Activated T-cell treated with anti-CD3 and anti-CD28 coated beads, Interleukin-2, amount 50 U/mL, for 72 hours (primary cell): ENCODE measurements around the gene HLA-DOB. TPM values are rescaled to one million over a fixed set of nuclear protein-coding genes. Genes with fewer than 3 reads are reported as not detected.

ENCODE experiments used
- total RNA-seq, 2 donors: library from RNA; stranded (reverse); gene quantifications; one replicate each; pipeline ENCODE4 v1.2.3, GENCODE V29; 2022

Gene HLA-DOB
- total RNA-seq, 2 donors from 2014 or later = 8.0 to 8.1 TPM

Other genes starting within 250 kb of the HLA-DOB start
- gene HLA-DRB1, start 227.2 kb downstream of the HLA-DOB start, total RNA-seq = 10 to 100 TPM in 1 of 2 donors, 1 to 10 TPM in 1; 7.4 to 15.1 TPM
- 1 to 10 TPM; 2.2 to 3.7 TPM for gene HLA-DQA1, start 179.6 kb downstream of the HLA-DOB start, total RNA-seq
- gene HLA-DQB1, start 150.3 kb downstream of the HLA-DOB start, total RNA-seq = 1 to 10 TPM; 2.5 to 2.9 TPM
- gene HLA-DQA2, start 75.6 kb downstream of the HLA-DOB start, total RNA-seq = 1 to 10 TPM in 1 of 2 donors, not detected in 1; 1.2 TPM
- under 1 TPM; 0.36 to 0.60 TPM for gene HLA-DQB2, start 53.5 kb downstream of the HLA-DOB start, total RNA-seq
- 100 to 1,000 TPM; 117 to 127 TPM for gene TAP2, start 21.7 kb upstream of the HLA-DOB start, total RNA-seq
- 100 to 1,000 TPM; 301 to 305 TPM for gene PSMB8, start 27.0 kb upstream of the HLA-DOB start, total RNA-seq
- 100 to 1,000 TPM; 328 to 373 TPM for gene TAP1, start 36.7 kb upstream of the HLA-DOB start, total RNA-seq
- gene PSMB9, start 37.2 kb upstream of the HLA-DOB start, total RNA-seq = 100 to 1,000 TPM; 271 to 299 TPM
- 1 to 10 TPM; 3.4 to 3.6 TPM for gene HLA-DMB, start 124.0 kb upstream of the HLA-DOB start, total RNA-seq
- gene HLA-DMA, start 136.1 kb upstream of the HLA-DOB start, total RNA-seq = 10 to 100 TPM; 19.4 to 20.2 TPM
- 100 to 1,000 TPM; 238 to 291 TPM for gene BRD2, start 151.6 kb upstream of the HLA-DOB start, total RNA-seq
- 1 to 10 TPM; 3.1 to 3.9 TPM for gene HLA-DOA, start 192.6 kb upstream of the HLA-DOB start, total RNA-seq